8988T (cell line): ENCODE results near the gene UAP1L1.
"Not testable (repeated sequence)": the region's sequence is repeated elsewhere in the genome, so short reads cannot be mapped to it uniquely, and the experiment has no call there.

Experiments
- DNase-seq: peaks from one replicate; pipeline ENCODE4 v3.0.0; 2011

The UAP1L1 gene

DNA sequence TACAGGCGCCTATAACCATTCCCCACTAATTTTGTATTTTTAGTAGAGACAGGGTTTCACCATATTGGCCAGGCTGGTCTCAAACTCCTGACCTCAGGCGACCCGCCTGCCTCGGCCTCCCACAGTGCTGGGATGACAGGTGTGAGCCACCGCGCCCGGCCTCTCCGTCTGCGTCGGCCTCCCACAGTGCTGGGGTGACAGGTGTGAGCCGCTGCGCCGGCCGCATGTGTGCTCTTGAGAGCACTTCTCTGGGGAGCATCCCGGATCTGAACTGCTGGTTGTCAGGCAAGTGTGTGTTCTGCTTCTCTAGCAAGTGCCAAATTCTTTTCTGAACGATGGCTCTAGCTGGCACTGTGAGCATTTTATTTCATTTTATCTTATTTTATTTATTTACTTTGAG lies 19.8 kb upstream of the UAP1L1 start:
- DNase-seq = no peak

- no peak for DNase-seq
Measured at GRCh38 chr9:137058521-137059234, 18.6 kb upstream of the UAP1L1 start.

- no peak for DNase-seq
Measured at GRCh38 chr9:137062384-137062783, 14.9 kb upstream of the UAP1L1 start.

DNA sequence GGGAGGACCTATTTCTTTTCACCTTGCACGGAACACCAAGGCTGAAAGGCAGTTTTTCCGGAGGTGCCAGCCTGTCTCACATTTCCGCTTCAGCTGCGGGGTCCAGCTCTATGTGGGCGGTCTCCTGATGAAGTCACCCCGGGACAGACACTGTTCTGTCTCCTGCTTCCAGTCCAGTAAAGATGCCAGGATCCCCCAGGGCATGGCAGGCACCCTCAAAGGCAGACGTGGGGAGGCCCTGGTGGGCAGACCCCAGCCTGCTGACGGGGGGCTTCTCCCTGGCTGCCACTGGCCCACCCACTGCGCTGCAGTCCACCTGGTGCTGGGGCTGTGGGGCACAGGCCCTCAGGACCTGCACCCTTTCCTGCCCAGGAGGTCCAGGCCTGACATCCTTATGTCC lies 14.5 kb upstream of the UAP1L1 start:
- DNase-seq = not testable (repeated sequence)

GRCh38 chr9:137063311-137064026 lies 13.8 kb upstream of the UAP1L1 start:
- no peak for DNase-seq

GRCh38 chr9:137064027-137064879 lies 13.1 kb upstream of the UAP1L1 start:
- peak; percentile 81 for DNase-seq

GRCh38 chr9:137064880-137065164 lies 12.5 kb upstream of the UAP1L1 start:
- DNase-seq = no peak

DNA sequence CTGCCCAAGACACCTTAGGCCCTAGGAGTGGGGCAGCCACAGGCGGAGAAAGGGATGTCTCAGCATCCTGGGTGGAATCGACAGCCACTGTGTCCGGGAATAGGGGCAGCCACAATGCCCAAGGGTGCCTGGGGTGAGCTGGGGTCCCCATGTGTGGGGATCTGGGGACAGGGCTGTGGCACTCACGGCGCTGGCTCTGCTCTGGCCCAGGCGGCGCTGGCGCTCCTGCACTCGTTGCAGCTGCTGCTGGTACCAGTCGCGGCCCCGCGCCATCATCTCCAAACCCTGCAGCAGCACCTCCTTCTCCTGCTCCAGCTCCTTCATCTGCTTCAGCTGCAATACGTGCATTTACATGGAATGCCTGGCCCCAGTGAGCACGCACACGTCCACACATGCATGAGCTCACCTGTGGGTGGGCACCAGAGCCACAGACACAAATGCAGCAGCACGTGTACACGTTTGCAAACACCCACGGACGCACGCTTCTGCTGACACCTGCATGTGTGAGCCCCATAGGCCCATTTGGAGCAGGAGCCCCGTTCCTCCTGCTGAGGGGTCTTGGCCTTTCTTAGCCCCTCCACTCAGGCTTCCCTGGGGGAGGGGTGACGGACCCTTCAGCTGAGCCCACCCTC lies 11.9 kb upstream of the UAP1L1 start:
- DNase-seq = no peak

- no peak for DNase-seq
Measured at GRCh38 chr9:137066096-137066861, 11.0 kb upstream of the UAP1L1 start.

- peak; percentile 89 for DNase-seq
Measured at GRCh38 chr9:137067860-137068538, 9.3 kb upstream of the UAP1L1 start.

DNA sequence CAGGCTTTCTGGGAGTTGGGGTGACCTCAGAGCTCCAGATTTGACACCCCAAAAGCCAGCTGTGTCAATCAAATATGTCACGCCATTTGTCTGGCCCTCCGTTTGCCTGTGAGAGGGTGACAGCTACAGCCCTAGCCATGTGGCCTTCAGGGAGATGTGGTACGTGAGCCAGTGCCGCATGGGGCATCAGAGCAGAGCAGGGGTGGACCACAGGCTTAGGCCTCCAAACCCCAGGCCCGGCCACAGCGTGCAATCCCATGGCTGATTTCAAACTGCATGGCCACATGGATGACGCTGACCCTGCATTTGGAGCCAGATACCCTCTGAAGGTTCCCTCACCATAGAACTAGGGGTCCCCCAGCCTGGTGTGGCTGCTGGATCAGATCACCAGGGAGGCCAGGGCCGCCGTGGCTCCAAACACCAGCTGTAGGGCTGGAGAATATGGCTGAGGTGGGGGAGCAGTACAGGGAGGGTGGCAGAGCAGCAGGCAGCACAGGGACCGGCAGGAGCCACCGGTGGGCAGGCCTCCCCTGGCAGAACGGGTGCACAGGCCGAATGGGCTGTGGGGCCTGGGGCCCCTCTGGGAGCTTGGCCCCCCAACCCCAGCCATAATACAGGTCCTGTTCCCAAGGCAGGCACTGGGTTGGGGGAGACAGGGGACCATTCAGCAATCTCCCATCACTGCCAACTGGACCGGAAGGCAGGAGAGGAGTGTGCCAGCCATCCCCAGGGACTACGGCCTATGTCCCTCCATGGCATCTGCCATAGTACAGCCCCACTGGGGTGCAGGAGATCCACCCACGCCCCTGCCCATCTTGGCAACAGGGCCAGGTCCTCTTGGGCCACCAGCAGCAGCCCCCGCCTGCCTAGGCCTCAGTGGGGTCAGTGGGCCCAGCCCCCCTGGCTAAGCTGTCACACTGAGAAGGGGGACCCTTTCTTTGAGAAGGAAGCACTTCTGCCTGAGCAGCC lies 8.5 kb upstream of the UAP1L1 start:
- DNase-seq = no peak

DNA sequence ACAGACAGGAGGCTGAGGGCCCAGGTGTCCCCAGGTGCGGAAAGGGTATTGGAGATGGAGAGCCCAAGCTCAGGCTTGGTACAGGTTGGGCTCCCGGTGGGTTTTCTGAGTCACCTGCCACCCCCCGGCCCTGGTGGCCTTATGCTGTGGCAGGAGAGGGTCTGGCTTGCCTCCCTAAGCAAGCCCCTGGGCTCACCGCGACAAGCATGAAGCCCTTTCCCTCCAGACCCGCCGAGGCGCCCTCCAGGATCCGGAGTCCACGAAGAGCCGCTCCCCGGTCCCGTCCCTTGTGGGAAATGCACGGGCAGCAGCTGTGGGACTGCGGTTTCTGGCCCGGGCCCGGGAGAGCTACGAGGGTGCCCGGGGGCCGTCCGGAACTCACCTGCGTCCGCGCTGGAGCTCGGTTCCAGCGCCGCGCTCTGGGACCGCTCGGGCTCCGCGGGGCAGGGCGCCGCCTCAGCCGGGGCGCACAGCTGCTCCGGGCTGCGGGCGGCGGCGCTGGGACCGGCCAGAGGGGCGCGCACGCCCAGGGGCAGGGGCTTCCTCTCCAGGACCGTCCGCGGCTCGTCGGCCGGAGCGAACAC lies 7.7 kb upstream of the UAP1L1 start:
- DNase-seq = no peak

- DNase-seq = peak; percentile 87
Measured at GRCh38 chr9:137070201-137070905, 7.0 kb upstream of the UAP1L1 start, which contains the start of gene SAPCD2. Gene SAPCD2, minus strand, starts transcription at chr9:137070557. Its CDS starts 97 bp downstream, at chr9:137070460.

DNA sequence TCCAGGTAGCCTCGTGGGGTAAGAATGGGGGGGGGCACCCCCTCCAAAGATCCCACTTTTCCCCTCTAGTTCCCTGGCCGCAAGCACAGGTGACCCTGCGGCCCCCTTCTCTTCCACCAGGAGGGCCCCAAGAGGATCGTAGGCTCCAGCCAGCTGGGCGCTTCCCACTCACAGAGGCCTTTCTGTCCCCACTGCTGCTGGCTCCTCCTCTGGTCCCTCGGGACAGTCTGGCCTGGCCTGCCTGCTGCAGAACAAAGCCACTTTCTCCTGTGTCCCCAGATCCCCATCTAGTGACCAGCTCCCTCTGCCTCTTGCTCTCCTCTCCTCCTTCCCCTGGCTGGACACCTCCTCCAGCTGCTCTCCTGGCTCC lies 6.4 kb upstream of the UAP1L1 start:
- no peak for DNase-seq

DNA sequence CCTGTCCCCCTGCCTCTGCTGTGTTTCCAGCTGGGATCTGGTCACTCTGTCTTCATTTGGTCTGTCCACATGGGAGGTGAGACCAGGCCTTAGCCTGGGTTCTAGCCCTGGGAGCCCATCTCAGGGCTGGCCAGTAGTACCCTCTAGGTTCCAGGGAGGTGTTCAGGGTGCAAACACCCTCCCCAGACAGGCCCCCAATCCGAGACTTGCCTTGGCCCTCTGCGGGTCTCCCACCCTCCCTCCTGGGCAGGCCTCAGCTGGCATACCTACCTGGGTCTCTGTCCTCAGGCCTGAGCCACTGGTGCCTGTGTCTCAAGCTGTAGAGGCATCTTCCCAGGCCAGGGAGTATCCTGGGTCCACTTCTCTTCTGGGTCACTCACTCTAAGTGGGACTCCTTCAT lies 6.0 kb upstream of the UAP1L1 start:
- no peak for DNase-seq

DNA sequence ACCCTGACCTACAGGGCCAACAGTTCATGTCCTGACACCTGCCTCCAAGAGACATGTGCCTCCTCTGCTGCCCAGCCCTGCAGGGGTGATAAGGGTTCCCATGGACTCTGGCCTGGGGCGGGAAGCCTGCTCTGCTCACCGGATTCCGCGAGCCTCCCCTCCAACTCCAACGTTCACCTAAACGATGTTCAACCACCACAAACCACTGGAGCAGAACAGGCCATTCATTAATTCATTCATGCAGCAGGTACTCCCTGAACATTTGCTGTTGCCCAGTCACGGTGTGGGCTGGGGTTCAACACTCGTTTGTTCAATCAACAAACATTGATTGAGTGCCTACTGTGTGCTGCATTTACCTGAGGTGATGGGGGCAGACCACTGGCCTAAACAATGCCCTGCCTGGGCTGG lies 3.3 kb upstream of the UAP1L1 start:
- DNase-seq = no peak

DNA sequence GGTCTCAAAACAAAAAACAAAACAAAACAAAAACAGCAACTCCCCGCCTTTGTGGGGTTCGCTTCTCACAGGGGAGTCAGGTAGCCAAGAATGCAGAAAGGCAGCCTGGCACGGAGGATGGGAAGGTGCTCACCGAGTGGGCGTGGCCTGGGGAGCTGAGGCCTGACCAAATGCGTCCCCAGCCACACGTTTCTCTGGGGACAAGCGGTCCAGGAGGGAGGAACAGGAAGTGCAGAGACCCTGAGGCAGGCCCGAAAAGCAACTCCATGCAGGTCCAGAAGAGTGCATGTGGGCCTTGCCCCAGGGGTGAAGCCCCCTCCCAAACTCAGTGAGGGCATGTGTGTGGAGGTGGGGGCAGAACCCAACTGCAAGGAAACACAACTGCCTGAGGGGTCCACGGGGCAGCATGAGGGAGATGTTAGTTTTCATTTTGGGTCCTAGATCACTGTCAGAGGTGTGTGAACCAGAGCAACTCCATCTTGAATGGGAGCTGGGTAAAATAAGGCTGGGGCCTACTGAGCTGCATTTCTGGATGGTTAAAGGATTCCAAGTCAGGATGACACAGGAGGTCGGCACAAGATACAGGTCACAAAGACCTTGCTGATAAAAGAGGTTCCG lies 2.6 kb upstream of the UAP1L1 start:
- DNase-seq = no peak

DNA sequence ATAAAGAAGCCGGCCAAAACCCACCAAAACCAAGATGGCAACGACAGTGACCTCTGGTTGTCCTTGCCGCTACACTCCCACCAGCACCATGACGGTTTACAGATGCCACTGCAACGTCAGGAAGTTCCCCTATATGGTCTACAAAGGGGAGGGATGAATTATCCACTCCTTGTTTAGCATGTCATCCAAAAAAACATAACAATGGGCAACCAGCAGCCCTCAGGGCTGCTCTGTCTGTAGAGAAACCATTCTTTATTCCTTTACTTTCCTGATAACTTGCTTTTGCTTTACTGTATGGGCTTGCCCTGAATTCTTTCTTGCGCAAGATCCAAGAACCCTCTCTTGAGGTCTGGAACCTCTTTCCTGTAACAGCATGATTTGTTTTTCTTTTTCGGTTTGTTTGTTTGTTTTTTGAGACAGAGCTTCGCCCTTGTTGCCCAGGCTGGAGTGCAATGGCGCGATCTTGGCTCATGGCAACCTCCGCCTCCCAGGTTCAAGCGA lies 2.0 kb upstream of the UAP1L1 start:
- no peak for DNase-seq

- no peak for DNase-seq
Measured at GRCh38 chr9:137076636-137077009, 694 bp upstream of the UAP1L1 start.
